Endodermal cell (in vitro differentiated cells): Measurements from ENCODE around the gene C1QL1. TPM values are rescaled to one million over a fixed set of nuclear protein-coding genes. Genes with fewer than 3 reads are reported as not detected.

Experiments
- DNase-seq: peaks from one replicate; pipeline ENCODE4 v3.0.0-alpha.2; 2017
- H3K27ac ChIP-seq: 2 replicates; pipeline ENCODE4 v1.5.1; 2013; ENCODE audit warnings: mild to moderate bottlenecking, low read depth, low read length, moderate library complexity
- H3K27me3 ChIP-seq: 2 replicates; pipeline ENCODE4 v1.6.1; 2013; ENCODE audit warnings: mild to moderate bottlenecking, low read length, moderate library complexity; ENCODE audit not compliant: insufficient read depth, control insufficient read depth, poor library complexity, severe bottlenecking
- H3K36me3 ChIP-seq: 2 replicates; pipeline ENCODE4 v1.7.0; 2013; ENCODE audit warnings: mild to moderate bottlenecking, low read length, moderate library complexity; ENCODE audit not compliant: control insufficient read depth, insufficient read depth
- H3K4me1 ChIP-seq: one replicate; pipeline ENCODE4 v1.7.0; 2013; ENCODE audit warnings: low read length; ENCODE audit not compliant: control insufficient read depth, insufficient read depth
- H3K4me3 ChIP-seq: 2 replicates; pipeline ENCODE4 v1.5.1; 2013; ENCODE audit warnings: mild to moderate bottlenecking, low read length, moderate library complexity
- H3K9ac ChIP-seq: 2 replicates; pipeline ENCODE4 v1.6.1; 2013; ENCODE audit warnings: mild to moderate bottlenecking, low read length, moderate library complexity; ENCODE audit not compliant: poor library complexity, severe bottlenecking; ENCODE audit errors: extremely low read depth
- H3K9me3 ChIP-seq: 2 replicates; pipeline ENCODE4 v1.6.1; 2013; ENCODE audit warnings: mild to moderate bottlenecking, low read length, moderate library complexity; ENCODE audit not compliant: control insufficient read depth
- H3K27ac Mint-ChIP-seq: 2 replicates; pipeline ENCODE4 v1.8.0; 2020; ENCODE audit warnings: mixed read lengths
- H3K27me3 Mint-ChIP-seq: 2 replicates; pipeline ENCODE4 v1.8.0; 2021; ENCODE audit warnings: mild to moderate bottlenecking, mixed read lengths; ENCODE audit not compliant: insufficient read depth
- H3K36me3 Mint-ChIP-seq: 2 replicates; pipeline ENCODE4 v1.8.0; 2020; ENCODE audit warnings: low read depth, mixed read lengths
- H3K4me1 Mint-ChIP-seq: 2 replicates; pipeline ENCODE4 v1.8.0; 2020; ENCODE audit warnings: mixed read lengths
- H3K4me3 Mint-ChIP-seq: 2 replicates; pipeline ENCODE4 v1.8.0; 2020; ENCODE audit warnings: mild to moderate bottlenecking, moderate library complexity, mixed read lengths
- H3K9me3 Mint-ChIP-seq: 2 replicates; pipeline ENCODE4 v1.8.0; 2020; ENCODE audit warnings: mild to moderate bottlenecking, mixed read lengths
- CTCF ChIP-seq: fragments of 200-600 bp; sonication (generic); conservative IDR thresholded peaks from 2 replicates; pipeline ENCODE4 v1.5.0; 2021; ENCODE audit warnings: antibody characterized with exemption, mild to moderate bottlenecking
- WGBS, 2 experiments: methylation state at CpG; one replicate each; pipeline versions ENCODE4 v1.1.5 to v1.1.7; 2013; ENCODE audit warnings: missing lambda C conversion rate in 2 of 2, mixed read lengths in 1 of 2; ENCODE audit not compliant: insufficient coverage in 1 of 2, insufficient read length in 1 of 2; 5-methylcytosine and 5-hydroxymethylcytosine counted together
- total RNA-seq, 2 donors: library from RNA; stranded (reverse); fragmentation: NEBNext Ultra II Directional in 1 of 2; extraction: Animal tissue kit (Norgen Biotek cat#: 25700) in 1 of 2; gene quantifications; 2 replicates in 1 of 2; 3 replicates in 1 of 2; pipeline ENCODE4 v1.2.1, GENCODE V29; 2021

The C1QL1 gene
- total RNA-seq, 2 donors from 2014 or later: 1.4 to 2.7 TPM

- Histone ChIP-seq H3K9me3 (no peaks in the 10 kb centered on the region), H3K4me3 (no peak overlapping the region), H3K36me3 (no peaks in the 10 kb centered on the region), H3K9ac (no peak overlapping the region), H3K27me3 (peaks cover 24% of the 10 kb centered on the region), H3K27ac (no peak overlapping the region), H3K4me1 (no peaks in the 10 kb centered on the region)
- Mint-ChIP-seq H3K27me3 (peaks cover 35% of the 10 kb centered on the region), H3K4me3 (no peak overlapping the region), H3K36me3 (no peaks in the 10 kb centered on the region), H3K4me1 (peaks cover 3% of the 10 kb centered on the region), H3K9me3 (no peaks in the 10 kb centered on the region), H3K27ac (no peak overlapping the region)
- DNase-seq: no peak
- 92 to 93% methylated on average over 6 of the region's 6 CpGs for WGBS, 2 experiments
- no peak for TF ChIP-seq CTCF
These were observed 50.6 kb downstream of the C1QL1 start for GRCh38 chr17:44917456-44917855.

- Histone ChIP-seq H3K9ac (no peak overlapping the region), H3K27me3 (peaks cover 30% of the 10 kb centered on the region), H3K27ac (no peak overlapping the region), H3K4me3 (no peak overlapping the region), H3K36me3 (no peaks in the 10 kb centered on the region), H3K4me1 (no peaks in the 10 kb centered on the region), H3K9me3 (no peaks in the 10 kb centered on the region)
- TF ChIP-seq CTCF: no peak
- Mint-ChIP-seq H3K4me1 (peaks cover 3% of the 10 kb centered on the region), H3K27ac (no peak overlapping the region), H3K9me3 (no peaks in the 10 kb centered on the region), H3K4me3 (no peak overlapping the region), H3K27me3 (peaks cover 41% of the 10 kb centered on the region), H3K36me3 (no peaks in the 10 kb centered on the region)
- peak; percentile 52 for DNase-seq
- WGBS, 2 experiments: 90 to 93% methylated on average over 7 to 10 of the region's 10 CpGs
These were observed 51.3 kb downstream of the C1QL1 start for GRCh38 chr17:44916781-44917241.

- H3K36me3 ChIP-seq: no peaks in the 10 kb centered on the region
- no peak for DNase-seq
These were observed 52.0 kb downstream of the C1QL1 start for GRCh38 chr17:44915862-44916780.

More at GRCh38 chr17:44915862-44916780, 52.0 kb downstream of the C1QL1 start:
- WGBS, 2 experiments: 90 to 94% methylated on average over 3 to 11 of the region's 11 CpGs
- Mint-ChIP-seq H3K36me3 (no peaks in the 10 kb centered on the region), H3K4me3 (no peak overlapping the region), H3K27me3 (peaks cover 47% of the 10 kb centered on the region), H3K9me3 (no peaks in the 10 kb centered on the region), H3K4me1 (no peaks in the 10 kb centered on the region), H3K27ac (no peak overlapping the region)
- Histone ChIP-seq H3K9ac (no peak overlapping the region), H3K27me3 (peaks cover 35% of the 10 kb centered on the region), H3K9me3 (no peaks in the 10 kb centered on the region), H3K4me1 (no peaks in the 10 kb centered on the region), H3K4me3 (no peak overlapping the region), H3K27ac (peak overlapping the region; percentile 22)
- no peak for TF ChIP-seq CTCF
